Calu3 (cell line): ENCODE data around the gene GLCE. TPM values are rescaled to one million over a fixed set of nuclear protein-coding genes. Genes with fewer than 3 reads are reported as not detected.

ENCODE experiments used
- BruUV-seq: library from RNA; stranded (reverse); fragments of 400-500 nt; replicated peaks from 2 replicates; lab custom pipeline; 2021; lab: Mats Ljungman, UMichigan
- CTCF ChIA-PET: fragments of 300-600 bp; sonication (Branson Sonifier 250); formaldehyde crosslinking; loops from one replicate; lab custom pipeline; 2022; ENCODE audit warnings: antibody characterized with exemption; lab: Charles Lee
- DNase-seq: peaks from one replicate; pipeline ENCODE4 v3.0.0; 2022
- H3K27ac Mint-ChIP-seq: one replicate; pipeline ENCODE4 v1.8.0; 2022; ENCODE audit warnings: mixed read lengths; ENCODE audit not compliant: unreplicated experiment
- H3K27me3 Mint-ChIP-seq: one replicate; pipeline ENCODE4 v1.8.0; 2022; ENCODE audit warnings: mixed read lengths; ENCODE audit not compliant: unreplicated experiment
- H3K36me3 Mint-ChIP-seq: one replicate; pipeline ENCODE4 v1.8.0; 2022; ENCODE audit warnings: mild to moderate bottlenecking, moderate library complexity, mixed read lengths; ENCODE audit not compliant: insufficient read depth, unreplicated experiment
- H3K4me1 Mint-ChIP-seq: one replicate; pipeline ENCODE4 v1.8.0; 2022; ENCODE audit warnings: mild to moderate bottlenecking, low read depth, mixed read lengths; ENCODE audit not compliant: unreplicated experiment
- H3K4me3 Mint-ChIP-seq: one replicate; pipeline ENCODE4 v1.8.0; 2022; ENCODE audit warnings: mild to moderate bottlenecking, low read depth, moderate library complexity, mixed read lengths; ENCODE audit not compliant: unreplicated experiment
- H3K9me3 Mint-ChIP-seq: one replicate; pipeline ENCODE4 v1.8.0; 2022; ENCODE audit warnings: low read depth, mixed read lengths; ENCODE audit not compliant: unreplicated experiment
- intact Hi-C: fragments of 100-400 bp; cut with micrococcal nuclease; formaldehyde crosslinking; loops from one replicate; pipeline ENCODE4 v1.10.0; 2022; ENCODE audit not compliant: unreplicated experiment
- total RNA-seq: library from RNA; stranded (reverse); gene quantifications from 2 replicates; pipeline ENCODE4 v1.2.3, GENCODE V29; 2022
- TF ChIP-seq, protein P1 (sequence below): fragments of 200-600 bp; IDR thresholded peaks from one replicate; pipeline ENCODE4 v1.8.0; 2022; ENCODE audit warnings: antibody characterized with exemption; ENCODE audit not compliant: unreplicated experiment

Gene GLCE
- total RNA-seq, 1 experiment from 2014 or later = 22.4 TPM

GRCh38 chr15:69236505-69236904 lies 76.1 kb downstream of the GLCE start:
- TF ChIP-seq, protein P1, sequence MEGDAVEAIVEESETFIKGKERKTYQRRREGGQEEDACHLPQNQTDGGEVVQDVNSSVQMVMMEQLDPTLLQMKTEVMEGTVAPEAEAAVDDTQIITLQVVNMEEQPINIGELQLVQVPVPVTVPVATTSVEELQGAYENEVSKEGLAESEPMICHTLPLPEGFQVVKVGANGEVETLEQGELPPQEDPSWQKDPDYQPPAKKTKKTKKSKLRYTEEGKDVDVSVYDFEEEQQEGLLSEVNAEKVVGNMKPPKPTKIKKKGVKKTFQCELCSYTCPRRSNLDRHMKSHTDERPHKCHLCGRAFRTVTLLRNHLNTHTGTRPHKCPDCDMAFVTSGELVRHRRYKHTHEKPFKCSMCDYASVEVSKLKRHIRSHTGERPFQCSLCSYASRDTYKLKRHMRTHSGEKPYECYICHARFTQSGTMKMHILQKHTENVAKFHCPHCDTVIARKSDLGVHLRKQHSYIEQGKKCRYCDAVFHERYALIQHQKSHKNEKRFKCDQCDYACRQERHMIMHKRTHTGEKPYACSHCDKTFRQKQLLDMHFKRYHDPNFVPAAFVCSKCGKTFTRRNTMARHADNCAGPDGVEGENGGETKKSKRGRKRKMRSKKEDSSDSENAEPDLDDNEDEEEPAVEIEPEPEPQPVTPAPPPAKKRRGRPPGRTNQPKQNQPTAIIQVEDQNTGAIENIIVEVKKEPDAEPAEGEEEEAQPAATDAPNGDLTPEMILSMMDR = no peak
- CTCF ChIA-PET = no interaction called here
- Mint-ChIP-seq H3K4me3 (no peak overlapping the region), H3K4me1 (no peaks in the 10 kb centered on the region), H3K27me3 (no peaks in the 10 kb centered on the region), H3K9me3 (no peaks in the 10 kb centered on the region), H3K36me3 (no peaks in the 10 kb centered on the region), H3K27ac (no peak overlapping the region)
- no peak for DNase-seq
- no TSS peak for BruUV-seq
- intact Hi-C loops = no loop called here

DNA sequence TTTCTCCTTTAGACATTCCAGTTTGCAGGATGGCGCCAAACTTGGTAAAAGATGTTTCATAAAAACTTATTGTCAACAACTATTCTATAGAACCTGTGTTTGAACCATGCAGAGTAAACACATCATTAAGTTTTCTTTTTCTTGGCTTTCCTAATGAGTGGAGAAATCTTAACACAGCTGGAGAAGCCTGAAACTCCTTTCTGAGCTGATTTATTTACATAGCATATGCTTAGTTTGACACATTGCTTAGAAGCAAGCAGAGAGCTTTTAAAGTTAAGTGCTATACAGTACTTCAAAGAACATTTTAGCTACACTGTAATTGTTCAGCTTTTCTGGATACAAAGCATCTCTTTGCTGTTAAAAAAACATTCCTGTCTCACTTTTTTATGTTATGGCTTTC lies 77.3 kb downstream of the GLCE start:
- CTCF ChIA-PET = interaction anchor here (0.7 kb wide), 1 partner anchor 119 kb away, joined by 3 read pairs; no protein-coding TSS in a partner anchor
- H3K27ac Mint-ChIP-seq = no peak overlapping the region

GRCh38 chr15:69244798-69245197 lies 84.4 kb downstream of the GLCE start:
- no peaks in the 10 kb centered on the region for H3K9me3 Mint-ChIP-seq
- TF ChIP-seq, protein P1 = no peak
- no peak overlapping the region for H3K27ac Mint-ChIP-seq
- H3K4me1 Mint-ChIP-seq = no peaks in the 10 kb centered on the region
- no peak overlapping the region for H3K4me3 Mint-ChIP-seq
- CTCF ChIA-PET = no interaction called here
- DNase-seq = no peak
- intact Hi-C loops = no loop called here
- BruUV-seq = no TSS peak
- no peaks in the 10 kb centered on the region for H3K27me3 Mint-ChIP-seq
- H3K36me3 Mint-ChIP-seq = no peaks in the 10 kb centered on the region

More for the DNA sequence above, 77.3 kb downstream of the GLCE start:
- Mint-ChIP-seq H3K36me3 (no peaks in the 10 kb centered on the region), H3K27me3 (no peaks in the 10 kb centered on the region), H3K4me1 (no peaks in the 10 kb centered on the region), H3K9me3 (no peaks in the 10 kb centered on the region), H3K4me3 (no peak overlapping the region)
- no peak for DNase-seq
- intact Hi-C loops = no loop called here
- TF ChIP-seq, protein P1 = no peak
- BruUV-seq = no TSS peak

- intact Hi-C loops = no loop called here
- Mint-ChIP-seq H3K4me1 (peaks cover 12% of the 10 kb centered on the region), H3K36me3 (no peaks in the 10 kb centered on the region), H3K9me3 (no peaks in the 10 kb centered on the region), H3K4me3 (no peak overlapping the region), H3K27ac (no peak overlapping the region), H3K27me3 (no peaks in the 10 kb centered on the region)
- no TSS peak for BruUV-seq
- CTCF ChIA-PET = interaction anchor here (0.6 to 0.8 kb wide), 2 partner anchors 164 to 192 kb away, joined by 3 read pairs; no protein-coding TSS in a partner anchor
- TF ChIP-seq, protein P1 = no peak
- peak; percentile 16 for DNase-seq
Measured at GRCh38 chr15:69253156-69253555, 92.7 kb downstream of the GLCE start.
